ENCODE results near the gene ANGPTL5. TPM values are rescaled to one million over a fixed set of nuclear protein-coding genes. Genes with fewer than 3 reads are reported as not detected.

The ANGPTL5 gene
- total and polyA plus RNA-seq, 9 of the 15 experiments (the other 6 are each of a cell fraction or from before 2014, with no cell fraction given): 0.03 TPM; not detected in 8

DNA sequence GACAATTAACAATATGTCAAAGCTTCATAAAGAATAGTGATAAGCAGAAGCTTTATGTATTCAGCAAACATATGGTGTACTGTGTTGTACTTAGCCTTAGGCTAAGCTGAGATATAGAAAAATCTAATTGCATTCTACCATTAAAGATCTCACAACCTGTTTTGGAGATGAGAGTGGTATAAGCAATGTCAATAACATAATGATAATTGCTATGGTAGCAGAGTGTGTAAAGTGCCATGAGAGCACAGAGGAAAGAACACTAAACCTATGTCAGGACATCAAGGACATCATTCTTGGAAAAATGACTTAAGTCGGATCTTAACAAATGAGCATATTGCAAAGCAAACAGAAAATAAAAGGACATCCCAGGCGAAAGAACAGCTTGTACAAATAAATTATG is 28.6 kb upstream of the ANGPTL5 start (continued):
- TF ChIP-seq ETS2 (tag; IDR thresholded peaks at IDR 0.05; ENCODE audit: borderline replicate concordance, poor library complexity, severe bottlenecking) (no peak), CHD2 (IDR thresholded peaks at IDR 0.05; ENCODE audit: low read depth, low read length) (no peak), ZNF316 (IDR thresholded peaks at IDR 0.05) (no peak)

DNA sequence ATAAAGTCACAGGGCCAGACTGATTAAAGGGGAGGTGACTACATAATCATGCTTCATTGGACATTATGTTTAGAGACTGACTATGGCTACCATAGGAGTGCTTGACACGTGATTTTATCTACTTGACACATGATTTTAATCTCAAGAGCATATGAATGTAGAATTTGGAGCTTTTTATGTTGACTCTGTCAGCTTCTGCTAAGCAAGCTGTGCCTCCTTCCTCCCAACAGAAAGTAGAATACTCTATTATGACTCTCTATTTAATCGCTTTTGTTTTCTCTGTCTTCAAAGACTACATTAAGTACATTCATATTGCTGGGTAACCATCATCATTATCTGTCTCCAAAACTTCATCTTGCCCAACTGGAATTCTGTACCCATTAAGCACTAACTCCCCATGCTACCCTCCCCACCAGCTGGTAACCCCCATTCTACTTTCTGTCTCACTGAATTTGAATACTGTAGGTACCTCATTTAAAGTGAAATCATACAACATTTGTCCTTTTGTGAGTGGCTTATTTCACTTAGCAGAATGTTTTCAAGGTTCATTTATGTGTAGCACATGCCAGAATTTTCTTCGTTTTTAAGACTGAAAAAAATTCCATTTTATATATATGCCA is 24.7 kb upstream of the ANGPTL5 start:
- ChIA-PET POLR2A (no interaction called here), CTCF (ENCODE audit: low intra/inter-chr PET ratio) (no interaction called here)
- DNase-seq (ENCODE audit: extremely low read depth in 1 of 4, low spot score in 3 of 4) (no peak), ATAC-seq (no peak), FAIRE-seq (no peak)
- H3K4me1 ChIP-seq (replicated peaks in 1 of 2; ENCODE audit: control insufficient read depth in 2 of 2, insufficient read depth in 2 of 2, low read length in 2 of 2): no peaks in the 10 kb centered on the region
- 0% methylated on average over 3 of the region's 3 CpGs for WGBS (ENCODE audit: insufficient coverage, low coverage, missing lambda C conversion rate)
- no peaks in the 10 kb centered on the region for H3K27me3 ChIP-seq (ENCODE audit: control insufficient read depth in 2 of 2, insufficient read depth in 2 of 2, low read length in 2 of 2)
- intact Hi-C loops (cut with micrococcal nuclease) (no loop called here), in situ Hi-C loops (cut with MboI) (no loop called here)
- H3K4me2 ChIP-seq (ENCODE audit: insufficient read depth, low read length): no peak overlapping the region
- H3K79me2 ChIP-seq (ENCODE audit: control insufficient read depth, insufficient read depth, low read length): no peaks in the 10 kb centered on the region
- BruUV-seq (replicated peaks): no TSS peak
- no peak overlapping the region for H3K27ac ChIP-seq (ENCODE audit: extremely low read depth, low read depth, low read length)
- no peaks in the 10 kb centered on the region for H4K20me1 ChIP-seq (replicated peaks; ENCODE audit: control insufficient read depth, insufficient read depth, low read length)
- no peak overlapping the region for H3K4me3 ChIP-seq
- no peaks in the 10 kb centered on the region for H3K9me1 ChIP-seq (ENCODE audit: control insufficient read depth, insufficient read depth, low read length)
- H3K36me3 ChIP-seq (ENCODE audit: control insufficient read depth, insufficient read depth, low read length): no peaks in the 10 kb centered on the region
- no peak overlapping the region for H2AFZ ChIP-seq (ENCODE audit: low read depth, low read length)
- H3K9ac ChIP-seq (ENCODE audit: insufficient read depth in 1 of 2, low read depth in 2 of 2, low read length in 2 of 2): no peak overlapping the region
- no peaks in the 10 kb centered on the region for H3K9me3 ChIP-seq (replicated peaks; ENCODE audit: control insufficient read depth, insufficient read depth, low read depth, low read length)
- no peak for TF ChIP-seq ZNF408 (CRISPR knock-in tag; IDR thresholded peaks at IDR 0.05; ENCODE audit: low read depth)
- TF ChIP-seq ZC3H4 (CRISPR knock-in tag; IDR thresholded peaks at IDR 0.05; ENCODE audit: borderline replicate concordance): no peak
- TF ChIP-seq CBFA2T2 (conservative IDR thresholded peaks at IDR 0.05): no peak
- TF ChIP-seq, protein P1, sequence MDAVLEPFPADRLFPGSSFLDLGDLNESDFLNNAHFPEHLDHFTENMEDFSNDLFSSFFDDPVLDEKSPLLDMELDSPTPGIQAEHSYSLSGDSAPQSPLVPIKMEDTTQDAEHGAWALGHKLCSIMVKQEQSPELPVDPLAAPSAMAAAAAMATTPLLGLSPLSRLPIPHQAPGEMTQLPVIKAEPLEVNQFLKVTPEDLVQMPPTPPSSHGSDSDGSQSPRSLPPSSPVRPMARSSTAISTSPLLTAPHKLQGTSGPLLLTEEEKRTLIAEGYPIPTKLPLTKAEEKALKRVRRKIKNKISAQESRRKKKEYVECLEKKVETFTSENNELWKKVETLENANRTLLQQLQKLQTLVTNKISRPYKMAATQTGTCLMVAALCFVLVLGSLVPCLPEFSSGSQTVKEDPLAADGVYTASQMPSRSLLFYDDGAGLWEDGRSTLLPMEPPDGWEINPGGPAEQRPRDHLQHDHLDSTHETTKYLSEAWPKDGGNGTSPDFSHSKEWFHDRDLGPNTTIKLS (IDR thresholded peaks at IDR 0.05; ENCODE audit: borderline replicate concordance, low read depth): no peak
- TF ChIP-seq POLR2B (IDR thresholded peaks at IDR 0.05; ENCODE audit: low read depth, partially characterized antibody): no peak
- TF ChIP-seq, protein P2, sequence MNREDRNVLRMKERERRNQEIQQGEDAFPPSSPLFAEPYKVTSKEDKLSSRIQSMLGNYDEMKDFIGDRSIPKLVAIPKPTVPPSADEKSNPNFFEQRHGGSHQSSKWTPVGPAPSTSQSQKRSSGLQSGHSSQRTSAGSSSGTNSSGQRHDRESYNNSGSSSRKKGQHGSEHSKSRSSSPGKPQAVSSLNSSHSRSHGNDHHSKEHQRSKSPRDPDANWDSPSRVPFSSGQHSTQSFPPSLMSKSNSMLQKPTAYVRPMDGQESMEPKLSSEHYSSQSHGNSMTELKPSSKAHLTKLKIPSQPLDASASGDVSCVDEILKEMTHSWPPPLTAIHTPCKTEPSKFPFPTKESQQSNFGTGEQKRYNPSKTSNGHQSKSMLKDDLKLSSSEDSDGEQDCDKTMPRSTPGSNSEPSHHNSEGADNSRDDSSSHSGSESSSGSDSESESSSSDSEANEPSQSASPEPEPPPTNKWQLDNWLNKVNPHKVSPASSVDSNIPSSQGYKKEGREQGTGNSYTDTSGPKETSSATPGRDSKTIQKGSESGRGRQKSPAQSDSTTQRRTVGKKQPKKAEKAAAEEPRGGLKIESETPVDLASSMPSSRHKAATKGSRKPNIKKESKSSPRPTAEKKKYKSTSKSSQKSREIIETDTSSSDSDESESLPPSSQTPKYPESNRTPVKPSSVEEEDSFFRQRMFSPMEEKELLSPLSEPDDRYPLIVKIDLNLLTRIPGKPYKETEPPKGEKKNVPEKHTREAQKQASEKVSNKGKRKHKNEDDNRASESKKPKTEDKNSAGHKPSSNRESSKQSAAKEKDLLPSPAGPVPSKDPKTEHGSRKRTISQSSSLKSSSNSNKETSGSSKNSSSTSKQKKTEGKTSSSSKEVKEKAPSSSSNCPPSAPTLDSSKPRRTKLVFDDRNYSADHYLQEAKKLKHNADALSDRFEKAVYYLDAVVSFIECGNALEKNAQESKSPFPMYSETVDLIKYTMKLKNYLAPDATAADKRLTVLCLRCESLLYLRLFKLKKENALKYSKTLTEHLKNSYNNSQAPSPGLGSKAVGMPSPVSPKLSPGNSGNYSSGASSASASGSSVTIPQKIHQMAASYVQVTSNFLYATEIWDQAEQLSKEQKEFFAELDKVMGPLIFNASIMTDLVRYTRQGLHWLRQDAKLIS (CRISPR knock-in tag; IDR thresholded peaks at IDR 0.05): no peak
- TF ChIP-seq MECOM (CRISPR knock-in tag; IDR thresholded peaks at IDR 0.05): no peak
- TF ChIP-seq NFYB (IDR thresholded peaks at IDR 0.05; ENCODE audit: extremely low read depth, insufficient read length): no peak
- no peak for TF ChIP-seq ZNF699 (CRISPR knock-in tag; IDR thresholded peaks at IDR 0.05; ENCODE audit: insufficient replicate concordance)
- TF ChIP-seq, protein P3, sequence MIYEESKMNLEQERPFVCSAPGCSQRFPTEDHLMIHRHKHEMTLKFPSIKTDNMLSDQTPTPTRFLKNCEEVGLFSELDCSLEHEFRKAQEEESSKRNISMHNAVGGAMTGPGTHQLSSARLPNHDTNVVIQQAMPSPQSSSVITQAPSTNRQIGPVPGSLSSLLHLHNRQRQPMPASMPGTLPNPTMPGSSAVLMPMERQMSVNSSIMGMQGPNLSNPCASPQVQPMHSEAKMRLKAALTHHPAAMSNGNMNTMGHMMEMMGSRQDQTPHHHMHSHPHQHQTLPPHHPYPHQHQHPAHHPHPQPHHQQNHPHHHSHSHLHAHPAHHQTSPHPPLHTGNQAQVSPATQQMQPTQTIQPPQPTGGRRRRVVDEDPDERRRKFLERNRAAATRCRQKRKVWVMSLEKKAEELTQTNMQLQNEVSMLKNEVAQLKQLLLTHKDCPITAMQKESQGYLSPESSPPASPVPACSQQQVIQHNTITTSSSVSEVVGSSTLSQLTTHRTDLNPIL (CRISPR knock-in tag; IDR thresholded peaks at IDR 0.05): no peak
- TF ChIP-seq NONO (IDR thresholded peaks at IDR 0.05; ENCODE audit: low read depth in 2 of 2, low read length in 1 of 2): no peak
